ENCODE data around the gene ZNF43.
"Not testable (repeated sequence)": the region's sequence is repeated elsewhere in the genome, so short reads cannot be mapped to it uniquely, and the experiment has no call there.

Gene ZNF43

DNA sequence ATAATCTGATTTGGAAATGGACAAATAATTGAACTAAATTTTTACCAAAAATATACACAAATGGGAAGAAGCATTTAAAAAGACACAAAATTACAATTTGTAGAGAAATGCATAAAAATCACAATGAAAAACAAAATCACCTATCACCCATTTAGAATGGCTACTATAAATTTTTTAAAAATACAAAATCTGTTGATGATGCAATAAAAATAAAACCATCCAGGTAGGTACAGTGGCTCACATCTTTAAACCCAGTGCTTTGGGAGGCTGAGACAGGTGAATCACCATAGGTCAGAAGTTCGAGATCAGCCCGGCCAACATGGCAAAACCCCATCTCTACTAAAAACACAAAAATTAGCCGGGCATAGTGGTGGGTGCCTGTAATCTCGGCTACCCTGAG is 23.5 kb downstream of the ZNF43 start:
- no peaks in the 10 kb centered on the region for H3K27me3 ChIP-seq (ENCODE audit: low read depth, low read length)
- H3K4me2 ChIP-seq (ENCODE audit: low read length) = no peak overlapping the region
- TF ChIP-seq EZH2phosphoT487 (IDR thresholded peaks at IDR 0.05; ENCODE audit: low read depth) = no peak
- TF ChIP-seq, protein P1, sequence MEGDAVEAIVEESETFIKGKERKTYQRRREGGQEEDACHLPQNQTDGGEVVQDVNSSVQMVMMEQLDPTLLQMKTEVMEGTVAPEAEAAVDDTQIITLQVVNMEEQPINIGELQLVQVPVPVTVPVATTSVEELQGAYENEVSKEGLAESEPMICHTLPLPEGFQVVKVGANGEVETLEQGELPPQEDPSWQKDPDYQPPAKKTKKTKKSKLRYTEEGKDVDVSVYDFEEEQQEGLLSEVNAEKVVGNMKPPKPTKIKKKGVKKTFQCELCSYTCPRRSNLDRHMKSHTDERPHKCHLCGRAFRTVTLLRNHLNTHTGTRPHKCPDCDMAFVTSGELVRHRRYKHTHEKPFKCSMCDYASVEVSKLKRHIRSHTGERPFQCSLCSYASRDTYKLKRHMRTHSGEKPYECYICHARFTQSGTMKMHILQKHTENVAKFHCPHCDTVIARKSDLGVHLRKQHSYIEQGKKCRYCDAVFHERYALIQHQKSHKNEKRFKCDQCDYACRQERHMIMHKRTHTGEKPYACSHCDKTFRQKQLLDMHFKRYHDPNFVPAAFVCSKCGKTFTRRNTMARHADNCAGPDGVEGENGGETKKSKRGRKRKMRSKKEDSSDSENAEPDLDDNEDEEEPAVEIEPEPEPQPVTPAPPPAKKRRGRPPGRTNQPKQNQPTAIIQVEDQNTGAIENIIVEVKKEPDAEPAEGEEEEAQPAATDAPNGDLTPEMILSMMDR (IDR thresholded peaks at IDR 0.05; ENCODE audit: low read depth, low read length) = no peak
- no peak overlapping the region for H2AFZ ChIP-seq (ENCODE audit: low read depth, low read length)
- H3K4me3 ChIP-seq (ENCODE audit: low read length) = no peak overlapping the region
- H4K20me1 ChIP-seq (ENCODE audit: insufficient read depth, low read length) = no peaks in the 10 kb centered on the region
- H3K27ac ChIP-seq (ENCODE audit: low read length) = no peak overlapping the region
- no peaks in the 10 kb centered on the region for H3K4me1 ChIP-seq (ENCODE audit: low read length)
- peaks cover 66% of the 10 kb centered on the region for H3K9me3 ChIP-seq (ENCODE audit: insufficient read depth, low read length)
- peaks cover 93% of the 10 kb centered on the region for H3K36me3 ChIP-seq (replicated peaks; ENCODE audit: low read depth, low read length)
- H3K79me2 ChIP-seq (ENCODE audit: low read length) = no peaks in the 10 kb centered on the region
- H3K9ac ChIP-seq (ENCODE audit: low read length) = no peak overlapping the region

DNA sequence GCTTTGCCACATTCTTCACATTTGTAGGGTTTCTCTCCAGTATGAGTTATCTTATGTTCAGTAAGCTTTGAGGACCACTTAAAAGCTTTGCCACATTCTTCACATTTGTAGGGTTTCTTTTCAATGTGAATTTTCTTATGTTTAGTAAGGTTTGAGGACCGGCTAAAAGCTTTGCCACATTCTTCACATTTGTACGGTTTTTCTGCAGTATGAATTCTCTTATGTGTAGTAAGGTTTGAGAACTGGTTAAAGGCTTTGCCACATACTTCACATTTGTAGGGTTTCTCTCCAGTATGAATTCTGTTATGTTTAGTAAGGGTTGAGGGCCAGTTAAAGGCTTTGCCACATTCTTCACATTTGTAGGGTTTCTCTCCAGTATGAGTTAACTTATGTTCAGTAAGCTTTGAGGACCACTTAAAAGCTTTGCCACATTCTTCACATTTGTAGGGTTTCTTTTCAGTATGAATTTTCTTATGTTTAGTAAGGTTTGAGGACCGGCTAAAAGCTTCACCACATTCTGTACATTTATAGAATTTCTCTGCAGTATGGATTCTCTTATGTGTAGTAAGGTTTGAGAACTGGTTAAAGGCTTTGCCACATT is 27.5 kb downstream of the ZNF43 start:
- not testable (repeated sequence) for H4K20me1 ChIP-seq (ENCODE audit: insufficient read depth, low read length); H3K9ac ChIP-seq (ENCODE audit: low read length); H3K4me2 ChIP-seq (ENCODE audit: low read length); H2AFZ ChIP-seq (ENCODE audit: low read depth, low read length); H3K27me3 ChIP-seq (ENCODE audit: low read depth, low read length); H3K4me1 ChIP-seq (ENCODE audit: low read length); H3K4me3 ChIP-seq (ENCODE audit: low read length); H3K27ac ChIP-seq (ENCODE audit: low read length); H3K79me2 ChIP-seq (ENCODE audit: low read length)
- Histone ChIP-seq H3K9me3 (ENCODE audit: insufficient read depth, low read length) (peaks cover 55% of the 10 kb centered on the region), H3K36me3 (replicated peaks; ENCODE audit: low read depth, low read length) (peaks cover 67% of the 10 kb centered on the region)

DNA sequence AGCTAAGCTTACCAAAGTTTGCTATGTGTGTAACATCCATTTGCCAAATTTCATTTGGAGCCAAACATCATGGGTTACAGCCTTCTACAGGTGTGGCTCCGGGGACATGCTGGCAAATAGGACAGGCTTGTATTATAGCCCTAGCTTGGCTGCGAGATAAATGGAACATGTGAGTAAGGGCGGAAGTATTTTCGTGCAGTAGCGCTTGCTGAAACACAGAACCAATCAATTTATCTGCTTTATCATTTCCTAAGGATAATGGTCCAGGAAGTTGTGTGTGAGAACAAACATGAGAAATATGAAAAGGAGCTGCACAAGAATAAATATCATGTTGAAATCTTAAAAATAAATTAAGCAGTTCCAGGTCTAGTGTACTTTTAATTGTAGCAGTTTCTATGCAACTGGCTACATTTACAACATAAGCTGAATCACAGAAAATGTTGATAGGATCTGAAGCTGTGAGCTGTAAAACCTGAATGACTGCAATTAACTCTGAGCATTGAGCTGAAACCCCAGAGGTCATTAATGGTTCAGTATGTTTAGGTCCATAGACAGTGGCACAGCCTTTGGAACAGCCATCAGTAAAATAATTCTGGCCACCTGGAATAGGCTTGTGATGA is 46.4 kb downstream of the ZNF43 start:
- Histone ChIP-seq H3K27me3 (ENCODE audit: low read depth, low read length) (no peaks in the 10 kb centered on the region), H2AFZ (ENCODE audit: low read depth, low read length) (no peak overlapping the region), H3K36me3 (replicated peaks; ENCODE audit: low read depth, low read length) (no peaks in the 10 kb centered on the region), H3K4me3 (ENCODE audit: low read length) (no peak overlapping the region), H3K9me3 (ENCODE audit: insufficient read depth, low read length) (0 out of 2 replicates have a peak, but pooled peaks cover 3% of the 10 kb centered on the region), H3K4me2 (ENCODE audit: low read length) (no peak overlapping the region), H3K27ac (ENCODE audit: low read length) (no peak overlapping the region), H3K4me1 (ENCODE audit: low read length) (no peaks in the 10 kb centered on the region), H3K79me2 (ENCODE audit: low read length) (no peaks in the 10 kb centered on the region), H4K20me1 (ENCODE audit: insufficient read depth, low read length) (no peaks in the 10 kb centered on the region), H3K9ac (ENCODE audit: low read length) (no peak overlapping the region)
- TF ChIP-seq, protein P1 (IDR thresholded peaks at IDR 0.05; ENCODE audit: low read depth, low read length) = no peak
- TF ChIP-seq EZH2phosphoT487 (IDR thresholded peaks at IDR 0.05; ENCODE audit: low read depth) = no peak

DNA sequence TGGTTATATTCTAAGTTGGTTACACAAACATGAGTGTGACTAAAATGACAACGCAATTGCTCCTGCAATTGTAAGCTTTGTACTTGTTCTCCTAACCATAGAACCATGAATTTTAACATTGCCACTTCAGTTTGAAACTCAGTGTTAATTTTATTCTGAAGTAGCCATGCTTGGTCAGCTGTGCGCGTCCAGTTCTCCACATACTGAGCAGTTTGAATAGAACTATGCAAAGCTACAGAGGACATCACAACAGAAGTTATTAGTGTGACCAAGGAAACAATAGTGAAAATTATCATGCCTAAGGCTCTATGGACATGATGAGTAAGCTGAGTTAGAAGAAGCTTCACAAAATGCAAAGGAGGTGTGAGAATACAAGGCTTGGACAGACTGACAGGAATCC is 49.0 kb downstream of the ZNF43 start:
- Histone ChIP-seq H3K27me3 (ENCODE audit: low read depth, low read length) (no peaks in the 10 kb centered on the region), H3K4me3 (ENCODE audit: low read length) (no peak overlapping the region), H3K27ac (ENCODE audit: low read length) (no peak overlapping the region), H3K4me2 (ENCODE audit: low read length) (no peak overlapping the region), H3K9me3 (ENCODE audit: insufficient read depth, low read length) (no peaks in the 10 kb centered on the region), H3K4me1 (ENCODE audit: low read length) (no peaks in the 10 kb centered on the region), H2AFZ (ENCODE audit: low read depth, low read length) (no peak overlapping the region), H3K79me2 (ENCODE audit: low read length) (no peaks in the 10 kb centered on the region), H4K20me1 (ENCODE audit: insufficient read depth, low read length) (no peaks in the 10 kb centered on the region), H3K9ac (ENCODE audit: low read length) (no peak overlapping the region), H3K36me3 (replicated peaks; ENCODE audit: low read depth, low read length) (no peaks in the 10 kb centered on the region)
- TF ChIP-seq EZH2phosphoT487 (IDR thresholded peaks at IDR 0.05; ENCODE audit: low read depth) = no peak

DNA sequence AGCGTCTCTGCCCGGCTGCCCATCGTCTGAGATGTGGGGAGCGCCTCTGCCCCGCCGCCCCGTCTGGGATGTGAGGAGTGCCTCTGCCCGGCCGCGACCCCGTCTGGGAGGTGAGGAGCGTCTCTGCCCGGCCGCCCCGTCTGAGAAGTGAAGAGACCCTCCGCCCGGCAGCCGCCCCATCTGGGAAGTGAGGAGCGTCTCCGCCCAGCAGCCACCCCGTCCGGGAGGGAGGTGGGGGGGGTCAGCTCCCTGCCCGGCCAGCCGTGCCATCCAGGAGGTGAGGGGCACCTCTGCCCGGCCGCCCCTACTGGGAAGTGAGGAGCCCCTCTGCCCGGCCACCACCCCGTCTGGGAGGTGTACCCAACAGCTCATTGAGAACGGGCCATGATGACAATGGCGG is 60.2 kb downstream of the ZNF43 start:
- H4K20me1 ChIP-seq (ENCODE audit: insufficient read depth, low read length); H3K9me3 ChIP-seq (ENCODE audit: insufficient read depth, low read length): not testable (repeated sequence)

More for the DNA sequence above, 60.2 kb downstream of the ZNF43 start:
- not testable (repeated sequence) for H2AFZ ChIP-seq (ENCODE audit: low read depth, low read length); H3K9ac ChIP-seq (ENCODE audit: low read length); H3K4me1 ChIP-seq (ENCODE audit: low read length); H3K27ac ChIP-seq (ENCODE audit: low read length); H3K4me3 ChIP-seq (ENCODE audit: low read length); H3K36me3 ChIP-seq (replicated peaks; ENCODE audit: low read depth, low read length); H3K79me2 ChIP-seq (ENCODE audit: low read length); H3K27me3 ChIP-seq (ENCODE audit: low read depth, low read length); H3K4me2 ChIP-seq (ENCODE audit: low read length)

All from OCI-LY3 (cell line).